Right atrium auricular region (tissue), 2 donors: Measurements from ENCODE around the gene AGBL5. TPM values are rescaled to one million over a fixed set of nuclear protein-coding genes. Genes with fewer than 3 reads are reported as not detected.
A peak's percentile ranks its signal among the peaks of the same experiment; 100 is the strongest.
"Not testable (repeated sequence)": the region's sequence is repeated elsewhere in the genome, so short reads cannot be mapped to it uniquely, and the experiment has no call there.

ENCODE experiments used
- DNase-seq: peaks from one replicate; pipeline ENCODE4 v3.0.0-alpha.2; 2019; ENCODE audit warnings: low spot score
- H3K27ac ChIP-seq, 2 donors: fragments of 200-600 bp; sonication (generic); 1 replicate in 1 of 2; 2 replicates in 1 of 2; pipeline ENCODE4 v1.5.1; 2016 to 2019
- H3K27me3 ChIP-seq, 2 donors: fragments of 200-600 bp; sonication (generic); one replicate each; pipeline versions ENCODE4 v1.5.1 to v1.6.0; 2017 to 2019
- H3K36me3 ChIP-seq: fragments of 200-600 bp; sonication (generic); one replicate; pipeline ENCODE4 v1.5.1; 2016
- H3K4me1 ChIP-seq, 2 donors: fragments of 200-600 bp; sonication (generic); one replicate each; pipeline versions ENCODE4 v1.5.1 to v1.6.0; 2017 to 2019
- H3K4me3 ChIP-seq, 2 donors: fragments of 200-600 bp; sonication (generic); 1 replicate in 1 of 2; 2 replicates in 1 of 2; pipeline ENCODE4 v1.5.1; 2017 to 2019; ENCODE audit warnings: mild to moderate bottlenecking in 1 of 2, moderate library complexity in 1 of 2
- H3K9me3 ChIP-seq, 2 donors: fragments of 200-600 bp; sonication (generic); one replicate each; pipeline ENCODE4 v1.5.1; 2019
- total RNA-seq, 2 donors: library from RNA; depleted of rRNA; stranded (reverse); fragments of >200 nt; gene quantifications; one replicate each; pipeline ENCODE4 v1.1.0, GENCODE V29; 2016
- TF ChIP-seq, protein P1 (sequence below), 2 donors: fragments of 200-600 bp; sonication (generic); IDR thresholded peaks; one replicate each; pipeline ENCODE4 v1.5.1; 2019; ENCODE audit warnings: antibody characterized with exemption in 2 of 2

AGBL5 gene
- total RNA-seq, 2 donors from 2014 or later, result 8.1 to 9.3 TPM

DNA sequence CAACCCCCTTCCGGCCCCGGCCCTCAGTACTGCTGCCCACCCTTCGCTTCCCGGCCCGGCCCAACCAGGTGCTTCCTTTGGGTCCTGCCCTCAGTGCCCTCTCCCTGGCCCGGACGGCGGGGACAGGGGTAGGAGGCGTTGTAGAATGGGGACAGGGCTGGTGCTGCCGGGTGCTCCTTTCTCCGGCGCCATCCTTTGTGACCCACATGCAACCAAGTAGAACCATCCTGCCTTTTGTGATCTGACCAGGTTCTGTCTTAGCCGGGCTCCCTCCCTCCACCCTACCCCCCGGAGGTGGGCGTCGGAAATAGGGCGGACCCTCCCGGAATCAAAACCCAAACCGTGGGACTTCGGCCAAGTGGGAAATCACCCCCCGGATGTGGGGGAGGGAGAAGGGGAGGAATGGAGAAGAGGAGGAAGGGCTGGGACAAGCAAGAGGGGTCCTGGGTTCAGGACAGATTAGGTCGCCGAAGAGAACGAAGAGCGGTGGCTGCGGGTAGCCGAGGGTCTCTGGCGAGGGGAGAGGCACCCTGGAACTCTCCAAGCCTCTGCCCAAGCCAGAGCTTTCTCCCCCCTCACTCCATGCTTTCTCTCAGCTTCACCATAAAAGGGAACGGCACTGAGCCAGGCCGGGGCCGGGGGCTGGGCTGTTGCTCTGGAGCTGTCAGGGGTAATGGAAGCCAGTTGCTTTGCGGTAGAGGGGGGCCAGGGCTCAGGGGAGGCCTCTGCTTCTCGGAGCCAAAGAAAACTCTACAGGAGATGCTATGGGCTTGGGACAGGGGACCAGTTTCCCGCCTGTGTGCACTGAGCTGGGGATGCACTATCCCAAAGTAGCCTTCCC is 20.7 kb downstream of the AGBL5 start:
- Histone ChIP-seq H3K4me1 (peaks cover 0 to 56% of the 10 kb centered on the region in 2 donors), H3K36me3 (peaks cover 25% of the 10 kb centered on the region), H3K4me3 (peak overlapping the region; percentile 65 to 98), H3K27ac (peak overlapping the region; percentile 97 to 98), H3K27me3 (no peaks in the 10 kb centered on the region), H3K9me3 (no peaks in the 10 kb centered on the region)
- DNase-seq, result no peak
- TF ChIP-seq, protein P1, sequence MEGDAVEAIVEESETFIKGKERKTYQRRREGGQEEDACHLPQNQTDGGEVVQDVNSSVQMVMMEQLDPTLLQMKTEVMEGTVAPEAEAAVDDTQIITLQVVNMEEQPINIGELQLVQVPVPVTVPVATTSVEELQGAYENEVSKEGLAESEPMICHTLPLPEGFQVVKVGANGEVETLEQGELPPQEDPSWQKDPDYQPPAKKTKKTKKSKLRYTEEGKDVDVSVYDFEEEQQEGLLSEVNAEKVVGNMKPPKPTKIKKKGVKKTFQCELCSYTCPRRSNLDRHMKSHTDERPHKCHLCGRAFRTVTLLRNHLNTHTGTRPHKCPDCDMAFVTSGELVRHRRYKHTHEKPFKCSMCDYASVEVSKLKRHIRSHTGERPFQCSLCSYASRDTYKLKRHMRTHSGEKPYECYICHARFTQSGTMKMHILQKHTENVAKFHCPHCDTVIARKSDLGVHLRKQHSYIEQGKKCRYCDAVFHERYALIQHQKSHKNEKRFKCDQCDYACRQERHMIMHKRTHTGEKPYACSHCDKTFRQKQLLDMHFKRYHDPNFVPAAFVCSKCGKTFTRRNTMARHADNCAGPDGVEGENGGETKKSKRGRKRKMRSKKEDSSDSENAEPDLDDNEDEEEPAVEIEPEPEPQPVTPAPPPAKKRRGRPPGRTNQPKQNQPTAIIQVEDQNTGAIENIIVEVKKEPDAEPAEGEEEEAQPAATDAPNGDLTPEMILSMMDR (IDR thresholded peaks at IDR 0.05), result no peak

- Histone ChIP-seq H3K36me3 (peaks cover 19% of the 10 kb centered on the region), H3K27ac (peak overlapping the region; percentile 97 to 98), H3K4me3 (no peak overlapping the region), H3K27me3 (no peaks in the 10 kb centered on the region), H3K9me3 (no peaks in the 10 kb centered on the region), H3K4me1 (peaks cover 0 to 56% of the 10 kb centered on the region in 2 donors)
- DNase-seq, result no peak
- TF ChIP-seq, protein P1 (IDR thresholded peaks at IDR 0.05), result no peak
Observed at GRCh38 chr2:27072920-27073319, 21.5 kb downstream of the AGBL5 start.

GRCh38 chr2:27073782-27074181 is 22.3 kb downstream of the AGBL5 start:
- Histone ChIP-seq H3K4me3 (no peak overlapping the region), H3K27ac (peak overlapping the region; percentile 37 to 98), H3K4me1 (peaks cover 0 to 51% of the 10 kb centered on the region in 2 donors), H3K9me3 (no peaks in the 10 kb centered on the region), H3K27me3 (no peaks in the 10 kb centered on the region), H3K36me3 (peaks cover 13% of the 10 kb centered on the region)
- DNase-seq, result no peak
- TF ChIP-seq, protein P1 (IDR thresholded peaks at IDR 0.05), result no peak

DNA sequence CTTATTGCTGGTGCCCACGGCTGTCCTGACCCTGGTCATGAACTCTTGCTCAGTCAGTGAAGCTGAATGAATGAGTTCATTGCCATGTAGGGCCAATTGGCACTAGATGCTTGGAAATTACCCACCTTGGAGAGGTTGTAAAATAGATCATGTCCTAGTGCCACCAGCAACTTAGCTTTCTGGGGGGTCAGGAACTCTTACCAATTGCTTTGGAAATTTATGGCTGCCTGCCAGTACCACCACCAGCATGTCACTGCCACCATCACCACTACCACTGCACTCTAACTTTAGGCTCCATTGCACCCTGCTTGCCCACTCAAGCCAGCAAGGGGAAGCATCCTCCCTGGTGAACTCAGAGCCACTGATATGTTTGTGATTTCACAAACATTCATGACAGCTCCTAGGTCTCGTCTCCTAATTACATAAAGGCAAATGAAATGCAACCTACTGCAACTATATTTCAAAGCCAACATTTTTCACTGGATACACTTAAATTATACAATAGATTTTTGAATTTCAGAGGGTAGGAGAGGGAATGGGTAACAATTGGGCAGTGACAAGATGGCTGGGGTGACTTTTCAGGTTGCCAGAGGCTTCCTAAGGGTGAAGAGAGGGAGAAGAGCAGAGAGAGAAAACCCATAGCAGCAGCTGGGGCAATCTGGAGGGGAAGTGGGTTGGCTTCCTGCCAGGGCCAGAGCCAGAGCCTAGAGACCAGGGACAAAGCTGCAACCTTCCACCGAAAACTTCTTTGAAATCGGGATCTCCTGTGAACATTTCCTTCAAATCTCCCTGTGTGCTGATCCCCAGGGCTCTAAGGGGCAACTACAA is 23.5 kb downstream of the AGBL5 start:
- Histone ChIP-seq H3K9me3 (no peaks in the 10 kb centered on the region), H3K27ac (peak overlapping the region in 1 of 2 donors; percentile 98), H3K4me3 (no peak overlapping the region), H3K27me3 (no peaks in the 10 kb centered on the region), H3K36me3 (peaks cover 2% of the 10 kb centered on the region), H3K4me1 (peaks cover 0 to 50% of the 10 kb centered on the region in 2 donors)
- TF ChIP-seq, protein P1 (IDR thresholded peaks at IDR 0.05), result no peak
- DNase-seq, result no peak

DNA sequence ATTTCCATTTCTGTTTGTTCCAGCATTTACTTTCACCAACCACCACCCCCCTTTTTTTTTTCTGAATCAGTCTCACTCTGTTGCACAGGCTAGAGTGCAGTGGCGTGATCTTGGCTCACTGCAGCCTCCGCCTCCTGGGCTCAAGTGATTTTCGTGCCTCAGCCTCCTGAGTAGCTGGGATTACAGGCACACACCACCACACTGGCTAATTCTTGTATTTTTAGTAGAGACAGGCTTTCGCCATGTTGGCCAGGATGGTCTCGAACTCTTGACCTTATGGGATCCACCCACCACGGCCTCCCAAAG is 24.1 kb downstream of the AGBL5 start:
- not testable (repeated sequence) for H3K4me3 ChIP-seq, H3K27me3 ChIP-seq, H3K9me3 ChIP-seq, H3K36me3 ChIP-seq, DNase-seq
- H3K4me1 ChIP-seq, result peaks cover 0 to 50% of the 10 kb centered on the region in 2 donors
- H3K27ac ChIP-seq, result peak overlapping the region in 1 of 2 donors; percentile 2

DNA sequence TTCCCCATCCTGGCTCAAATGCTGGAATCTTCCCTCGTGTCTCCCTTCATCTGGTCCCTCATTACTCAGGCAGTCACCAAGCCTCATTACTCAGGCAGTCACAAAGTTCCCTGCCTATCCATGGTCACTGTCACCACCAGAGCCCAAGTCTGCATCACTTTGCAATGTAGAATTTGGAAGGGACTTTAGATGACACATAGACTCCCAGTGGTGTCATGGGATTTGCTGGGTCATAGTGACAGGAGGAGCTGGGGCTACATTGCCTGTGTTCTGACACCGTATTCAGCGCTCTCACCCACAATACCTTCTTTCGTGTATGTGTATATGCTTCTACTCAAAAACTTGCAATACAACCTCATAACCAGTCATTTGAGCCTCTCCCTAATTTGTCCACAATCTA is 24.9 kb downstream of the AGBL5 start:
- Histone ChIP-seq H3K27ac (peak overlapping the region in 1 of 2 donors; percentile 17), H3K27me3 (no peaks in the 10 kb centered on the region), H3K4me1 (peaks cover 0 to 52% of the 10 kb centered on the region in 2 donors), H3K4me3 (no peak overlapping the region), H3K9me3 (no peaks in the 10 kb centered on the region), H3K36me3 (no peaks in the 10 kb centered on the region)
- TF ChIP-seq, protein P1 (IDR thresholded peaks at IDR 0.05), result no peak
- DNase-seq, result no peak
